C4-2B (cell line): Measurements from ENCODE around the gene TTC28.

ENCODE experiments used
- H3K27ac ChIP-seq: fragments of 450-650 bp; 2 replicates; pipeline ENCODE4 v1.5.1; 2017
- CTCF ChIP-seq: fragments of 450-650 bp; conservative IDR thresholded peaks from 2 replicates; pipeline ENCODE4 v1.5.1; 2017; ENCODE audit warnings: mild to moderate bottlenecking
- ZFX ChIP-seq: fragments of 450-650 bp; IDR thresholded peaks from 2 replicates; pipeline ENCODE4 v1.6.1; 2017

The TTC28 gene

GRCh38 chr22:27976586-27976985 is 703.1 kb downstream of the TTC28 start:
- no peak overlapping the region for H3K27ac ChIP-seq
- TF ChIP-seq CTCF (no peak), ZFX (no peak)

GRCh38 chr22:27975381-27976013 is 704.1 kb downstream of the TTC28 start:
- TF ChIP-seq ZFX (no peak), CTCF (no peak)
- H3K27ac ChIP-seq, result no peak overlapping the region

- TF ChIP-seq CTCF (no peak), ZFX (no peak)
- H3K27ac ChIP-seq, result no peak overlapping the region
Observed at GRCh38 chr22:27973846-27974245, 705.8 kb downstream of the TTC28 start.

- H3K27ac ChIP-seq, result no peak overlapping the region
- TF ChIP-seq ZFX, result no peak
- TF ChIP-seq CTCF, result no peak
Observed at GRCh38 chr22:27972732-27973698, 706.6 kb downstream of the TTC28 start.

GRCh38 chr22:27971926-27972325 is 707.7 kb downstream of the TTC28 start:
- no peak overlapping the region for H3K27ac ChIP-seq
- no peak for TF ChIP-seq CTCF

GRCh38 chr22:27970596-27971220 is 708.9 kb downstream of the TTC28 start:
- no peak overlapping the region for H3K27ac ChIP-seq
- TF ChIP-seq CTCF (no peak), ZFX (no peak)
